GM23338 (cell line): Measurements from ENCODE around the gene UCHL1. TPM values are rescaled to one million over a fixed set of nuclear protein-coding genes. Genes with fewer than 3 reads are reported as not detected.

Experiments used
- ATAC-seq: fragments of 200-7000 bp; cut with Tn5 transposase; 3 replicates; pipeline ENCODE4 v1.9.1; 2020
- DNase-seq: peaks from one replicate; pipeline ENCODE4 v3.0.0-alpha.2; 2015; ENCODE audit warnings: low spot score
- H2AFZ ChIP-seq: fragments of 200-600 bp; sonication (generic); 2 replicates; pipeline ENCODE4 v1.8.0; 2016; ENCODE audit warnings: antibody characterized with exemption, mild to moderate bottlenecking, moderate library complexity
- H3F3A ChIP-seq: fragments of 200-600 bp; sonication (generic); replicated peaks from 2 replicates; pipeline ENCODE4 v1.8.0; 2017; ENCODE audit warnings: antibody characterized with exemption, mixed run types, low read depth
- H3K27ac ChIP-seq: fragments of 200-600 bp; sonication (generic); 2 replicates; pipeline ENCODE4 v1.6.1; 2016; ENCODE audit warnings: low read depth
- H3K27me3 ChIP-seq: fragments of 200-600 bp; sonication (generic); 2 replicates; pipeline ENCODE4 v1.8.0; 2016; ENCODE audit warnings: mild to moderate bottlenecking, mixed run types, moderate library complexity; ENCODE audit not compliant: insufficient read depth
- H3K36me3 ChIP-seq: fragments of 200-600 bp; sonication (generic); 2 replicates; pipeline ENCODE4 v1.8.0; 2016; ENCODE audit warnings: mild to moderate bottlenecking; ENCODE audit not compliant: insufficient read depth
- H3K4me1 ChIP-seq: fragments of 200-600 bp; sonication (generic); 2 replicates; pipeline ENCODE4 v1.8.0; 2016; ENCODE audit warnings: mild to moderate bottlenecking, moderate library complexity; ENCODE audit not compliant: insufficient read depth
- H3K4me2 ChIP-seq: fragments of 200-600 bp; sonication (generic); 2 replicates; pipeline ENCODE4 v1.7.1; 2017; ENCODE audit warnings: mixed run types
- H3K4me3 ChIP-seq: fragments of 200-600 bp; sonication (generic); 2 replicates; pipeline ENCODE4 v1.6.1; 2016; ENCODE audit warnings: mixed run types
- H3K79me2 ChIP-seq: fragments of 200-600 bp; sonication (generic); replicated peaks from 2 replicates; pipeline ENCODE4 v1.8.0; 2017; ENCODE audit warnings: mild to moderate bottlenecking; ENCODE audit not compliant: insufficient read depth
- H3K9me2 ChIP-seq: fragments of 200-600 bp; sonication (generic); 2 replicates; pipeline ENCODE4 v1.8.0; 2017; ENCODE audit not compliant: insufficient read depth
- H4K20me1 ChIP-seq: fragments of 200-600 bp; sonication (generic); replicated peaks from 2 replicates; pipeline ENCODE4 v1.8.0; 2017; ENCODE audit warnings: mild to moderate bottlenecking; ENCODE audit not compliant: insufficient read depth
- H3K27ac Mint-ChIP-seq: 2 replicates; pipeline ENCODE4 v1.8.0; 2020; ENCODE audit warnings: inconsistent platforms, mild to moderate bottlenecking, moderate library complexity, mixed read lengths
- H3K27me3 Mint-ChIP-seq: 3 replicates; pipeline ENCODE4 v1.8.0; 2022; ENCODE audit warnings: low read depth, mild to moderate bottlenecking, moderate library complexity, mixed read lengths, inconsistent platforms; ENCODE audit not compliant: insufficient read depth, poor library complexity
- H3K36me3 Mint-ChIP-seq: 3 replicates; pipeline ENCODE4 v1.8.0; 2021; ENCODE audit warnings: low read depth, mild to moderate bottlenecking, inconsistent platforms, moderate library complexity, mixed read lengths
- H3K4me1 Mint-ChIP-seq: 3 replicates; pipeline ENCODE4 v1.8.0; 2020; ENCODE audit warnings: mild to moderate bottlenecking, inconsistent platforms, mixed read lengths
- H3K4me3 Mint-ChIP-seq: 3 replicates; pipeline ENCODE4 v1.8.0; 2021; ENCODE audit warnings: moderate library complexity, mild to moderate bottlenecking, inconsistent platforms, mixed read lengths
- H3K9me3 Mint-ChIP-seq: 3 replicates; pipeline ENCODE4 v1.8.0; 2020; ENCODE audit warnings: moderate library complexity, mild to moderate bottlenecking, inconsistent platforms, mixed read lengths
- CREB1 ChIP-seq: fragments of 250-450 bp; sonication (Bioruptor Pico); IDR thresholded peaks from 2 replicates; pipeline ENCODE4 v1.5.0; 2020; ENCODE audit warnings: low read depth, mild to moderate bottlenecking, moderate library complexity
- CTCF ChIP-seq, 2 experiments: fragments of 200-600 bp in 1 of 2; sonication (generic) in 1 of 2; conservative IDR thresholded peaks; 2 replicates each; pipeline versions ENCODE4 v1.5.1 to v1.6.1; 2016 to 2017; ENCODE audit warnings: antibody characterized with exemption in 2 of 2, low read depth in 2 of 2, mild to moderate bottlenecking in 2 of 2, moderate library complexity in 1 of 2
- EZH2phosphoT487 ChIP-seq: fragments of 200-600 bp; sonication (generic); IDR thresholded peaks from one replicate; pipeline ENCODE4 v1.8.1; 2018; ENCODE audit warnings: antibody characterized with exemption; ENCODE audit not compliant: unreplicated experiment
- NANOG ChIP-seq: IDR thresholded peaks from 2 replicates; pipeline ENCODE4 v1.6.1; 2016; ENCODE audit warnings: antibody characterized with exemption, borderline replicate concordance
- POLR2AphosphoS5 ChIP-seq: IDR thresholded peaks from 2 replicates; pipeline ENCODE4 v1.6.1; 2016; ENCODE audit warnings: antibody characterized with exemption, low read depth
- STAT1 ChIP-seq: IDR thresholded peaks from one replicate; pipeline ENCODE4 v1.6.1; 2016; ENCODE audit warnings: antibody characterized with exemption; ENCODE audit not compliant: unreplicated experiment
- ZNF114 ChIP-seq: fragments of 250-450 bp; sonication (Bioruptor Pico); IDR thresholded peaks from 2 replicates; pipeline ENCODE4 v1.5.0; 2020; ENCODE audit warnings: mild to moderate bottlenecking, moderate library complexity
- ZNF462 ChIP-seq: fragments of 250-450 bp; sonication (Bioruptor Pico); IDR thresholded peaks from 2 replicates; pipeline ENCODE4 v1.5.0; 2020; ENCODE audit warnings: mild to moderate bottlenecking, moderate library complexity
- polyA plus RNA-seq: library from polyadenylated mRNA; unstranded; fragments of >200 nt; fragmentation: Nextera tagmentation; extraction: Ambion mirVana; gene quantifications from 2 replicates; pipeline ENCODE4 v1.2.1, GENCODE V29; 2016
- total RNA-seq: library from RNA; depleted of rRNA; stranded (reverse); fragments of >200 nt; shearing (Covaris generic); gene quantifications from 2 replicates; pipeline ENCODE4 v1.2.3, GENCODE V29; 2014

UCHL1 gene
- total and polyA plus RNA-seq, 2 experiments from 2014 or later = 998 to 1,758 TPM

- Mint-ChIP-seq H3K9me3 (no peaks in the 10 kb centered on the region), H3K4me1 (no peaks in the 10 kb centered on the region), H3K36me3 (no peaks in the 10 kb centered on the region), H3K27me3 (peaks cover 5% of the 10 kb centered on the region), H3K4me3 (no peak overlapping the region), H3K27ac (no peak overlapping the region)
- no peaks in the 10 kb centered on the region for H3K4me1 ChIP-seq
- H3K9me2 ChIP-seq = no peaks in the 10 kb centered on the region
- peak; percentile 37 for DNase-seq
- TF ChIP-seq CTCF (conservative IDR thresholded peaks at IDR 0.05; ENCODE audit: low read depth in 2 of 2) (peak; percentile 37 to 78), NANOG (no peak)
- H3K27ac ChIP-seq = no peak overlapping the region
- H3K79me2 ChIP-seq = no peaks in the 10 kb centered on the region
- no peaks in the 10 kb centered on the region for H3K36me3 ChIP-seq
- no peaks in the 10 kb centered on the region for H3F3A ChIP-seq
- no peaks in the 10 kb centered on the region for H4K20me1 ChIP-seq
- no peak overlapping the region for H3K4me3 ChIP-seq
- H3K4me2 ChIP-seq = no peak overlapping the region
- H2AFZ ChIP-seq = peak overlapping the region; percentile 61
- ATAC-seq = peak; percentile 61
- no peaks in the 10 kb centered on the region for H3K27me3 ChIP-seq
These were observed 24.3 kb upstream of the UCHL1 start for GRCh38 chr4:41232406-41232805.

GRCh38 chr4:41232856-41233255, 23.9 kb upstream of the UCHL1 start:
- H3K4me3 Mint-ChIP-seq = no peak overlapping the region
- Histone ChIP-seq H3K4me1 (no peaks in the 10 kb centered on the region), H3K27ac (no peak overlapping the region), H3F3A (no peaks in the 10 kb centered on the region), H4K20me1 (no peaks in the 10 kb centered on the region), H3K9me2 (no peaks in the 10 kb centered on the region), H3K27me3 (no peaks in the 10 kb centered on the region), H3K4me2 (no peak overlapping the region), H3K4me3 (no peak overlapping the region), H2AFZ (peak overlapping the region; percentile 61; the same call in 1 of the 2 replicates), H3K36me3 (no peaks in the 10 kb centered on the region), H3K79me2 (no peaks in the 10 kb centered on the region)
- no peaks in the 10 kb centered on the region for H3K4me1 Mint-ChIP-seq
- peaks cover 5% of the 10 kb centered on the region for H3K27me3 Mint-ChIP-seq
- no peaks in the 10 kb centered on the region for H3K9me3 Mint-ChIP-seq
- ATAC-seq (no peak), DNase-seq (no peak)
- TF ChIP-seq ZNF462 (CRISPR knock-in tag) (no peak), POLR2AphosphoS5 (no peak), CREB1 (no peak), CTCF (conservative IDR thresholded peaks at IDR 0.05; ENCODE audit: low read depth in 2 of 2) (no peak), ZNF114 (no peak), STAT1 (no peak), EZH2phosphoT487 (no peak)
- H3K36me3 Mint-ChIP-seq = no peaks in the 10 kb centered on the region
- H3K27ac Mint-ChIP-seq = no peak overlapping the region
